ENCODE data around the gene DPH3.

The DPH3 gene

GRCh38 chr3:16255726-16256125, 9.0 kb downstream of the DPH3 start:
- no peak for DNase-seq (ENCODE audit: low read depth, low spot score)

GRCh38 chr3:16255326-16255725, 9.4 kb downstream of the DPH3 start:
- DNase-seq (ENCODE audit: low read depth, low spot score), result no peak

GRCh38 chr3:16254916-16255315, 9.8 kb downstream of the DPH3 start:
- DNase-seq (ENCODE audit: low read depth, low spot score), result no peak

GRCh38 chr3:16253601-16254000, 11.1 kb downstream of the DPH3 start:
- DNase-seq (ENCODE audit: low read depth, low spot score), result no peak

- DNase-seq (ENCODE audit: low read depth, low spot score), result no peak
These were observed 11.8 kb downstream of the DPH3 start for GRCh38 chr3:16252988-16253387.

- no peak for DNase-seq (ENCODE audit: low read depth, low spot score)
These were observed 12.3 kb downstream of the DPH3 start for GRCh38 chr3:16252243-16252978.

GRCh38 chr3:16251316-16252085, 13.2 kb downstream of the DPH3 start:
- DNase-seq (ENCODE audit: low read depth, low spot score), result no peak

GRCh38 chr3:16249886-16250285, 14.9 kb downstream of the DPH3 start:
- no peak for DNase-seq (ENCODE audit: low read depth, low spot score)

GRCh38 chr3:16249336-16249735, 15.4 kb downstream of the DPH3 start:
- DNase-seq (ENCODE audit: low read depth, low spot score), result peak; percentile 41

- DNase-seq (ENCODE audit: low read depth, low spot score), result no peak
These were observed 16.2 kb downstream of the DPH3 start for GRCh38 chr3:16248556-16248955.

- peak; percentile 93 for DNase-seq (ENCODE audit: low read depth, low spot score)
These were observed 17.3 kb downstream of the DPH3 start for GRCh38 chr3:16247282-16248061.

- no peak for DNase-seq (ENCODE audit: low read depth, low spot score)
These were observed 19.1 kb downstream of the DPH3 start for GRCh38 chr3:16245609-16246008.

GRCh38 chr3:16243706-16244490, 20.8 kb downstream of the DPH3 start:
- DNase-seq (ENCODE audit: low read depth, low spot score), result peak; percentile 56

- DNase-seq (ENCODE audit: low read depth, low spot score), result no peak
These were observed 22.6 kb downstream of the DPH3 start for GRCh38 chr3:16242177-16242576.

- DNase-seq (ENCODE audit: low read depth, low spot score), result no peak
These were observed 23.5 kb downstream of the DPH3 start for GRCh38 chr3:16241225-16241624.

- DNase-seq (ENCODE audit: low read depth, low spot score), result no peak
These were observed 24.3 kb downstream of the DPH3 start for GRCh38 chr3:16240229-16241023.

- DNase-seq (ENCODE audit: low read depth, low spot score), result no peak
These were observed 25.0 kb downstream of the DPH3 start for GRCh38 chr3:16239780-16240179.

- DNase-seq (ENCODE audit: low read depth, low spot score), result no peak
These were observed 25.5 kb downstream of the DPH3 start for GRCh38 chr3:16239086-16239770.

- DNase-seq (ENCODE audit: low read depth, low spot score), result peak; percentile 67
These were observed 27.8 kb downstream of the DPH3 start for GRCh38 chr3:16236856-16237393.
